Karpas-422 (cell line): ENCODE data around the gene MACROH2A1. TPM values are rescaled to one million over a fixed set of nuclear protein-coding genes. Genes with fewer than 3 reads are reported as not detected.

Experiments used
- DNase-seq: peaks from one replicate; pipeline ENCODE4 v3.0.0-alpha.2; 2015
- H2AFZ ChIP-seq: fragments of 200-600 bp; sonication (generic); 2 replicates; pipeline ENCODE4 v1.6.1; 2014; ENCODE audit warnings: antibody characterized with exemption, low read length, mixed read lengths
- H3K27ac ChIP-seq: fragments of 200-600 bp; sonication (generic); 2 replicates; pipeline ENCODE4 v1.5.1; 2014; ENCODE audit warnings: mild to moderate bottlenecking, low read length, moderate library complexity
- H3K27me3 ChIP-seq: fragments of 200-600 bp; sonication (generic); 2 replicates; pipeline ENCODE4 v1.6.1; 2014; ENCODE audit warnings: low read length, mixed read lengths
- H3K36me3 ChIP-seq: fragments of 200-600 bp; sonication (generic); 2 replicates; pipeline ENCODE4 v1.6.1; 2014; ENCODE audit warnings: low read length, mixed read lengths; ENCODE audit not compliant: insufficient read depth
- H3K4me1 ChIP-seq: fragments of 200-600 bp; sonication (generic); 2 replicates; pipeline ENCODE4 v1.6.1; 2014; ENCODE audit warnings: mild to moderate bottlenecking, low read length, mixed read lengths
- H3K4me2 ChIP-seq: fragments of 200-600 bp; sonication (generic); 2 replicates; pipeline ENCODE4 v1.6.1; 2014; ENCODE audit warnings: low read length, low read depth, mild to moderate bottlenecking; ENCODE audit not compliant: poor library complexity, severe bottlenecking
- H3K4me3 ChIP-seq: fragments of 200-600 bp; sonication (generic); 2 replicates; pipeline ENCODE4 v1.5.1; 2014; ENCODE audit warnings: mild to moderate bottlenecking, antibody characterized with exemption, low read length, mixed read lengths
- H3K79me2 ChIP-seq: fragments of 200-600 bp; sonication (generic); 2 replicates; pipeline ENCODE4 v1.6.1; 2014; ENCODE audit warnings: mild to moderate bottlenecking, low read length, mixed read lengths
- H3K9ac ChIP-seq: fragments of 200-600 bp; sonication (generic); 2 replicates; pipeline ENCODE4 v1.6.0; 2014; ENCODE audit warnings: low read length
- H3K9me2 ChIP-seq: fragments of 200-600 bp; sonication (generic), shearing (Covaris generic); replicated peaks from 2 replicates; pipeline ENCODE4 v1.6.0; 2014; ENCODE audit warnings: mild to moderate bottlenecking, low read length, moderate library complexity; ENCODE audit not compliant: insufficient read depth
- H3K9me3 ChIP-seq: fragments of 300-700, 200-600 bp; sonication (generic); 2 replicates; pipeline ENCODE4 v1.6.1; 2014; ENCODE audit warnings: low read length, mixed read lengths
- H4K20me1 ChIP-seq: fragments of 200-600 bp; sonication (generic); 2 replicates; pipeline ENCODE4 v1.6.1; 2014; ENCODE audit warnings: mild to moderate bottlenecking, antibody characterized with exemption, low read length, low read depth; ENCODE audit not compliant: insufficient read depth
- total RNA-seq: library from RNA; depleted of rRNA; stranded (reverse); fragments of >200 nt; shearing (Covaris generic); gene quantifications from 2 replicates; pipeline ENCODE4 v1.2.3, GENCODE V29; 2014; ENCODE audit warnings: low replicate concordance

The MACROH2A1 gene
- total RNA-seq, 1 experiment from 2014 or later = 160 TPM

DNA sequence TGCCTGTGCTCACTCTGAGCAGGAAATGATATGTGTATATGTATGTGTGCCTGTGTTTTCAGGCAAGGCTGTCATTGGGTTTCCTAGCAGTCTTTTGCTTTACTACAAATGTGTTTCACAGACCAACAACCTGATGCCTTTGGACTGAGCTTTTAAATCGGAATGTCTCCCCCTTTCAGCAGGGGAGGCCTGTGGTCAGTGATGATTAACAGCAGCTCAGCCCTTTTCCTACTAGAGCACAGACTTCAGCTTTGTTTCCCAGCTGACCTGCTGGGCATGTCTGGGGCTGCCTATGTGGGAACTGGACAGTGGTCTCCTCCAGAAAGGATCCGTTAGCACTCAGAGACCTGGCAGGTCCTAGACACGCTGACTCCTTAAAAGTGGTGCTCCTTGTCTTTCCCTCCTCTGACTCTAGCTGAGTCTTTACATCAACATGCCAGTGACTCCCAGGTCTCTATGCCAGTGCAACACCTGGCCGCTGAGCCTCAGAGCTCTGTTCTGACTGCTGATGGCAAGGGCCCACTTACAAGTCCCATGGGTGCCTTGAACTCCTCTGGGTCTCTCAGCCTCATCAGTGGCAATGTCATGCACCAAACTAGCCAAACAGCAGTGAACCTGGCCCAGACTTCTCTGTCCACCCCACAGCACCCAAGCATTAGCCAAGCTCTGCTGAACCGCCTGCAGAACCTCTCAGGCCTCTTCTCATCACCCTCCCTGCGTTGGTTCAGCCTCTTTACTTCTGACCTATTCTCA is 7.7 kb downstream of the MACROH2A1 start:
- Histone ChIP-seq H3K4me2 (peak overlapping the region; percentile 9), H3K36me3 (peaks cover 21% of the 10 kb centered on the region; the same call in 1 of the 2 replicates), H3K79me2 (peaks cover 100% of the 10 kb centered on the region), H3K27me3 (no peaks in the 10 kb centered on the region), H3K9me2 (no peaks in the 10 kb centered on the region), H3K27ac (peak overlapping the region; percentile 44), H3K4me3 (no peak overlapping the region), H2AFZ (no peak overlapping the region), H3K4me1 (peaks cover 53% of the 10 kb centered on the region), H4K20me1 (peaks cover 80% of the 10 kb centered on the region), H3K9ac (peak overlapping the region; percentile 29; the same call in 1 of the 2 replicates), H3K9me3 (no peaks in the 10 kb centered on the region)
- DNase-seq = no peak

DNA sequence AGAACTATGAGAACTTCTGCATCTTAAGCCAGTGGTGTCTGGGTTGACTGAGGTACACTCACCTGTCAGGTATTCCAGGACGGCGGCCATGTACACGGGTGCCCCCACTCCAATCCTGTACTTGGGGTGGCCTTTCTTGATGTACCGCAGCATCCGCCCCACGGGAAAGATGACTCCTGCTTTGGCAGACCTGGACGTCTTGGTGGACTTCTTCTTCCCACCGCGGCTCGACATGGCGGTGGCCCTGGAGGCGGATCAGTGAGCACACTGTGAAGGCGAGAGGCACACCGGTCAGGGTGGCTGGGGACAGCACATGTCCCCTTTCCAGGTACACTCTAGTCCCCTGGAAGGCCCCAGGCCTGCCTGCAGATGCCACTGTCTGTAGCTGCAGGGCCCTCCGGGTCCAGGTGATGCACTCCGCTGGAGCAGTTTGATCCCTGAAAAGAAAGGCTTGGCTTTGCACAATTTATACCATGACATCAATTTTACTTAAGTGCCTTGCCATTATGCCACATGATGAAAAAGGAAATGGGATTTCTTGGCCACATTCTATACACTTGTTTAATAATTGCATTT is 10.1 kb downstream of the MACROH2A1 start:
- H3K27me3 ChIP-seq = no peaks in the 10 kb centered on the region
- no peak overlapping the region for H3K4me3 ChIP-seq
- peaks cover 30% of the 10 kb centered on the region; the same call in 1 of the 2 replicates for H3K36me3 ChIP-seq
- peaks cover 74% of the 10 kb centered on the region for H4K20me1 ChIP-seq
- H2AFZ ChIP-seq = no peak overlapping the region
- H3K9me3 ChIP-seq = no peaks in the 10 kb centered on the region
- H3K27ac ChIP-seq = no peak overlapping the region
- peaks cover 98% of the 10 kb centered on the region for H3K79me2 ChIP-seq
- no peaks in the 10 kb centered on the region for H3K9me2 ChIP-seq
- no peak overlapping the region for H3K9ac ChIP-seq
- no peak for DNase-seq
- H3K4me1 ChIP-seq = peaks cover 43% of the 10 kb centered on the region
- no peak overlapping the region for H3K4me2 ChIP-seq

DNA sequence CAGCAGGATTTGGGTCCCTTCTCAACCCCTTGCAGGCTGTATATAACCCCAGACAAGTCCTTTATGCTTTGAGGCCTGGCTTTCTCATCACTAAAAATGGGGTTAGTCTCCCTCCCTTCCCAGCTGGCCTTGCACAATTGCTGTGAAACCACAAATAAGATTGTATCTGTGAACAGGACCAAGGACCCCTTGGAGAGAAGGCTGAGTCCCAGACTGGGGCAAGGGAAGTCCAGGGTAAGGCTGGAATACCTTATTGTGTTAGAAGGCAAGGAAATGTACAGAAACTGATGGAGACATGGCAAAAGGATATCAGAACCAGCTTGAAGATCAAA is 11.4 kb downstream of the MACROH2A1 start:
- DNase-seq = no peak
- H3K4me3 ChIP-seq = no peak overlapping the region
- H3K4me2 ChIP-seq = no peak overlapping the region
- peaks cover 41% of the 10 kb centered on the region for H3K4me1 ChIP-seq
- H3K9me2 ChIP-seq = no peaks in the 10 kb centered on the region
- no peak overlapping the region for H3K27ac ChIP-seq
- no peaks in the 10 kb centered on the region for H3K9me3 ChIP-seq
- no peaks in the 10 kb centered on the region for H3K27me3 ChIP-seq
- H3K79me2 ChIP-seq = peaks cover 96% of the 10 kb centered on the region
- H3K36me3 ChIP-seq = peaks cover 41% of the 10 kb centered on the region
- H4K20me1 ChIP-seq = peaks cover 70% of the 10 kb centered on the region
- no peak overlapping the region for H3K9ac ChIP-seq
- H2AFZ ChIP-seq = no peak overlapping the region

DNA sequence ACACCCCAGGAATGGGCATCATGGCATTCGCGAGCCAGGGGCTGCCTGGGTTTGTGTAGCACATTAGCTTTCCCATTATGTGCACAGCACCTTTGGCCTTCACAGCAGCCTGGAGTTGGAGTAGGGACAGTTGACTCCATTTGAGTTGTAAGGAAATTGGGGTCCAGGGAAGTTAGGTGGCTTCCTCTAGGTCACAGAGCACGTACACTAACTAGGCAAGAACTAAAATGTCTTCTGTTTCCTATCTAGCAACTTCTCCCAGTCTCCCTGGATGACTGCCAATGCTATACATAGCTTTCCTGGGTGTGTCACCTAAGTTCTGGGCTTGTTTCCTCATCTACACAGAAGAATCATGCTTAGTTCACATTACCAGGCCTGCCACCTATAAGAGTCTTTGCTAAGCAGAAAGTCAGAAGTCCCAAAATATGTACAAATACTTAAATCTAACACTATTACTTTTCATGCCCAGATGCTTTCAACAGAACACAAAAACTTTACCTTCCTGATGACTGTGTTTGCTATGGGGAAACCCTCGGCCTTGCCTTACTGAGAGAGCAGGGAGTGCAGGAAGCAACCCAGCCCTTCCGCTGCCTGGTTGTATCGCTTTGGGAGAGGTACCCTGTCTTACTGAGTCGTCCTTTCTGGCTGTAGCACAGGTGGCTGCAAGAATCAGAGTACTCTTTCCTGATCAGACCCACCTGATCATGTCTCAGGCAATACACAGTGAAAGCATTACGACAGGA is 12.0 kb downstream of the MACROH2A1 start:
- Histone ChIP-seq H3K27me3 (no peaks in the 10 kb centered on the region), H3K27ac (no peak overlapping the region), H3K9ac (no peak overlapping the region), H3K4me1 (peaks cover 35% of the 10 kb centered on the region), H2AFZ (no peak overlapping the region), H3K79me2 (peaks cover 96% of the 10 kb centered on the region), H3K4me3 (no peak overlapping the region), H3K9me2 (no peaks in the 10 kb centered on the region), H3K9me3 (no peaks in the 10 kb centered on the region), H3K36me3 (peaks cover 46% of the 10 kb centered on the region), H4K20me1 (peaks cover 66% of the 10 kb centered on the region), H3K4me2 (no peak overlapping the region)
- no peak for DNase-seq

DNA sequence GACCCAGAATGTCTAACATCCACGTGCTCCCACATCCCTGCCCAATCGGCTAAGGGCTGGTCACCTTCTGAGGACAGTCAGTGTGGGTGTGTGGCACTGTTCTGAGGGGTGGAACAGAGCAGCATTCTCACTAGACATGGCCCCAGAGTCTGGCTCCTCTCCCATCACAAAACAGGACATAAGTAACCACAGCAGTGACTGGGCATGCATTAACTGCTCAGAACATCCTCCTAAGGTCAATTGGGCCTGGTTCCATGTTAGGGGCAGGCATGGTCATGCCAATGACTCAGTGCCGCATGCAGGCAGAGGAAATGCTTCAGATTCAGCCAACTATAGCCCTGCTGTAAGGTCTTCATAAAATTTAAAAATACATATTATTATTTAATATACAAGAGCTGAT is 12.9 kb downstream of the MACROH2A1 start:
- H3K9me2 ChIP-seq = no peaks in the 10 kb centered on the region
- no peak for DNase-seq
- H3K4me3 ChIP-seq = no peak overlapping the region
- H3K79me2 ChIP-seq = peaks cover 94% of the 10 kb centered on the region
- H3K4me2 ChIP-seq = no peak overlapping the region
- no peak overlapping the region for H3K9ac ChIP-seq
- H3K9me3 ChIP-seq = no peaks in the 10 kb centered on the region
- H4K20me1 ChIP-seq = peaks cover 56% of the 10 kb centered on the region
- H2AFZ ChIP-seq = no peak overlapping the region
- peaks cover 46% of the 10 kb centered on the region for H3K36me3 ChIP-seq
- H3K27me3 ChIP-seq = no peaks in the 10 kb centered on the region
- no peak overlapping the region for H3K27ac ChIP-seq
- H3K4me1 ChIP-seq = peaks cover 26% of the 10 kb centered on the region

GRCh38 chr5:135385576-135385975 is 13.5 kb downstream of the MACROH2A1 start:
- Histone ChIP-seq H4K20me1 (peaks cover 51% of the 10 kb centered on the region), H2AFZ (no peak overlapping the region), H3K4me2 (no peak overlapping the region), H3K9me2 (no peaks in the 10 kb centered on the region), H3K9ac (no peak overlapping the region), H3K27ac (no peak overlapping the region), H3K27me3 (no peaks in the 10 kb centered on the region), H3K9me3 (no peaks in the 10 kb centered on the region), H3K4me1 (peaks cover 25% of the 10 kb centered on the region), H3K36me3 (peaks cover 50% of the 10 kb centered on the region), H3K4me3 (no peak overlapping the region), H3K79me2 (peaks cover 94% of the 10 kb centered on the region)
- no peak for DNase-seq

DNA sequence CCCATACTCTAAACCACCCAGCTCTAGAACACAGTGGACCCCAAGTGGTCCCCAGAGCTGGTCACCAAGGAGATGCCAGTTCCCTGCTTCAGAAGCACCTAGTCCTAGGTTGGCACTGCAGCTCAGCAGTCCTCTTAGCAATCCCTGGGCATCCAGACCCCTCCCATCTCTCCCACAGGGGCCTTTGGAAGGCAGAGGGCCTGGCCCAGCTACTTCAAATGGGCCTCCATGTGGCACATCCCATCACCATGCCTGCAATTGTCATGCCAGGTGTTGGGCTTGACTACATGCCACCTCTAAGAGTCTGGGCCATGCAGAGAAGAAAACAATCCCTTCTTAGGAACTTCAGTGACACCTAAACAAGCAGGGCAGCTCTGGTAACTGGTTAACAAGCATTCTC is 14.1 kb downstream of the MACROH2A1 start:
- H2AFZ ChIP-seq = no peak overlapping the region
- H4K20me1 ChIP-seq = peaks cover 52% of the 10 kb centered on the region
- H3K4me1 ChIP-seq = peaks cover 25% of the 10 kb centered on the region
- H3K9me2 ChIP-seq = no peaks in the 10 kb centered on the region
- no peak overlapping the region for H3K9ac ChIP-seq
- H3K27ac ChIP-seq = no peak overlapping the region
- no peak overlapping the region for H3K4me3 ChIP-seq
- H3K9me3 ChIP-seq = no peaks in the 10 kb centered on the region
- DNase-seq = no peak
- peaks cover 94% of the 10 kb centered on the region for H3K79me2 ChIP-seq
- peaks cover 56% of the 10 kb centered on the region for H3K36me3 ChIP-seq
- no peaks in the 10 kb centered on the region for H3K27me3 ChIP-seq
- H3K4me2 ChIP-seq = no peak overlapping the region

- Histone ChIP-seq H4K20me1 (peaks cover 48% of the 10 kb centered on the region), H3K27me3 (no peaks in the 10 kb centered on the region), H3K4me1 (peaks cover 25% of the 10 kb centered on the region)
Observed at GRCh38 chr5:135383803-135384495, 15.1 kb downstream of the MACROH2A1 start.

More at GRCh38 chr5:135383803-135384495, 15.1 kb downstream of the MACROH2A1 start:
- Histone ChIP-seq H2AFZ (no peak overlapping the region), H3K79me2 (peaks cover 94% of the 10 kb centered on the region), H3K9ac (no peak overlapping the region), H3K9me3 (no peaks in the 10 kb centered on the region), H3K9me2 (no peaks in the 10 kb centered on the region), H3K27ac (peak overlapping the region; percentile 54), H3K4me3 (no peak overlapping the region), H3K36me3 (peaks cover 65% of the 10 kb centered on the region), H3K4me2 (peak overlapping the region; percentile 9)
- DNase-seq = no peak
